NCI-H1694 (cell line): Measurements from ENCODE around the gene CYP4F22.

Experiments used
- DNase-seq: peaks from one replicate; lab custom pipeline; 2025; lab: John Stamatoyannopoulos, UW

Gene CYP4F22

GRCh38 chr19:15534957-15535864, 26.9 kb downstream of the CYP4F22 start:
- DNase-seq = no peak

GRCh38 chr19:15536350-15536749, 28.0 kb downstream of the CYP4F22 start:
- no peak for DNase-seq

GRCh38 chr19:15538774-15539173, 30.4 kb downstream of the CYP4F22 start:
- no peak for DNase-seq

GRCh38 chr19:15539638-15540037, 31.3 kb downstream of the CYP4F22 start:
- no peak for DNase-seq

GRCh38 chr19:15540435-15540834, 32.1 kb downstream of the CYP4F22 start:
- no peak for DNase-seq

- no peak for DNase-seq
Observed at GRCh38 chr19:15544283-15544682, 36.0 kb downstream of the CYP4F22 start.

GRCh38 chr19:15544970-15545369, 36.6 kb downstream of the CYP4F22 start:
- DNase-seq = no peak

- no peak for DNase-seq
Observed at GRCh38 chr19:15548648-15549047, 40.3 kb downstream of the CYP4F22 start.

GRCh38 chr19:15549581-15549980, 41.3 kb downstream of the CYP4F22 start:
- DNase-seq = no peak

- DNase-seq = no peak
Observed at GRCh38 chr19:15550273-15550672, 41.9 kb downstream of the CYP4F22 start.

- no peak for DNase-seq
Observed at GRCh38 chr19:15550929-15551292, 42.6 kb downstream of the CYP4F22 start.

- DNase-seq = no peak
Observed at GRCh38 chr19:15551293-15552004, 43.1 kb downstream of the CYP4F22 start.

GRCh38 chr19:15555021-15555420, 46.7 kb downstream of the CYP4F22 start:
- no peak for DNase-seq

GRCh38 chr19:15555759-15556633, 47.7 kb downstream of the CYP4F22 start:
- peak; percentile 79 for DNase-seq

- DNase-seq = no peak
Observed at GRCh38 chr19:15556634-15557181, 48.4 kb downstream of the CYP4F22 start.

- no peak for DNase-seq
Observed at GRCh38 chr19:15557223-15557622, 48.9 kb downstream of the CYP4F22 start.

- no peak for DNase-seq
Observed at GRCh38 chr19:15562145-15562544, 53.8 kb downstream of the CYP4F22 start.

- no peak for DNase-seq
Observed at GRCh38 chr19:15562861-15563260, 54.5 kb downstream of the CYP4F22 start.

- no peak for DNase-seq
Observed at GRCh38 chr19:15563325-15563794, 55.0 kb downstream of the CYP4F22 start.

GRCh38 chr19:15563931-15564330, 55.6 kb downstream of the CYP4F22 start:
- DNase-seq = no peak

- DNase-seq = no peak
Observed at GRCh38 chr19:15564534-15565168, 56.3 kb downstream of the CYP4F22 start.
